HUES48 (cell line): ENCODE results near the gene UQCRHL.
A peak's percentile ranks its signal among the peaks of the same experiment; 100 is the strongest.
"Not testable (repeated sequence)": the region's sequence is repeated elsewhere in the genome, so short reads cannot be mapped to it uniquely, and the experiment has no call there.

Source experiments
- H3K27ac ChIP-seq: one replicate; pipeline ENCODE4 v1.7.0; 2013; ENCODE audit warnings: low read depth, low read length, inconsistent platforms
- H3K27me3 ChIP-seq: 2 replicates; pipeline ENCODE4 v1.6.1; 2013; ENCODE audit warnings: mild to moderate bottlenecking, low read length; ENCODE audit not compliant: control insufficient read depth, insufficient read depth
- H3K36me3 ChIP-seq: 2 replicates; pipeline ENCODE4 v1.6.1; 2013; ENCODE audit warnings: low read length; ENCODE audit not compliant: control insufficient read depth, insufficient read depth
- H3K4me1 ChIP-seq: 2 replicates; pipeline ENCODE4 v1.6.1; 2013; ENCODE audit warnings: mild to moderate bottlenecking, low read length; ENCODE audit not compliant: control insufficient read depth, insufficient read depth
- H3K4me3 ChIP-seq: 2 replicates; pipeline ENCODE4 v1.5.1; 2013; ENCODE audit warnings: mild to moderate bottlenecking, low read depth, low read length
- H3K9ac ChIP-seq: 2 replicates; pipeline ENCODE4 v1.6.1; 2013; ENCODE audit warnings: mild to moderate bottlenecking, low read depth, low read length, moderate library complexity
- H3K9me3 ChIP-seq: 2 replicates; pipeline ENCODE4 v1.6.1; 2013; ENCODE audit warnings: low read length; ENCODE audit not compliant: control insufficient read depth, insufficient read depth

The UQCRHL gene

DNA sequence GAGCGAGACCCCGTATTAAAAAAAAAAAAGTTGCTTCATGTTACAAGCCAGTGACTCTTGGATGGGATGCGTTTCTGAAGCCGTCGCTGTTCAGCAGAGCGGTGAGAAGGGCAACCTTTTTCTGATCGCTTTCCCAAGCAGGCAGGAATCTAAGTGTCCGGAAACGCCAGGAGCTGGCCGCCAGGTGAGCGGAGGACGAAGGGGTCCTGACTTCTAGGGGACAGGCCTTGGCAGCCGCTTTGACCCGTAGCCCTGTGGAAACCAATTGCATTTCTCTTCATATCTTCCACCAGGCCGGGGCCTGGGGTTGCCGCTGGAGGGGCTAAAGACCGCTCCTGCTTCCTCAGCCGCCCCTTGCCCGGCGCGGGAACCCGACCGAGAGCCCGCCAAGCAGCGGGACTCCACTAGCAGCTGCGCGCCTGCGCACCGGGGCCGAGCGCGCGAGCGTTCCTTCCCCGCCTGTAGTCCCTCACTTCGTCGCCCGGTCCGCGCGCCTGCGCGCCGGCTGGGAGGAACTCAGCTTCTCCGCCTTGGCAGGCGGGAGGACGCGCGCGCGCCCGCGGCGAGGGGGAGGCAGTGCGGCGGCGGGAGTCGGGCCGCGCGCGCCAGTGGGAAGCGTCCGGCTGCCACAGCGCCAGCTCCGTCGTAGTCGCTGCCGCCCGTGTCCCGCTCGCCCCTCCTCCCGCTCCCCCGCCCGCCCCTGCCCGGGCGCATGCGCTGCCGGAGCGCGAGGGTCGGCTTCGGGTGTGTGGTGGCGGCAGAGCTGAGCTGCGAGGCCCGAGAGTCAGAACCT lies 39.8 kb upstream of the UQCRHL start, which contains the start of gene SPEN:
TSS of gene SPEN (plus strand) at position 608 of the 793 bp plus-strand sequence. CDS start 361 bp downstream, outside the sequence.
- peak within 1 kb of the TSS; percentile 94 for H3K9ac ChIP-seq
- peak within 1 kb of the TSS; percentile 98 for H3K27ac ChIP-seq
- H3K4me3 ChIP-seq = peak within 1 kb of the TSS; percentile 99
- H3K4me1 ChIP-seq = peaks cover 21% of the 10 kb centered on the region
- H3K9me3 ChIP-seq = no peaks in the 10 kb centered on the region
- no peaks in the 10 kb centered on the region for H3K36me3 ChIP-seq
- no peaks in the 10 kb centered on the region for H3K27me3 ChIP-seq

DNA sequence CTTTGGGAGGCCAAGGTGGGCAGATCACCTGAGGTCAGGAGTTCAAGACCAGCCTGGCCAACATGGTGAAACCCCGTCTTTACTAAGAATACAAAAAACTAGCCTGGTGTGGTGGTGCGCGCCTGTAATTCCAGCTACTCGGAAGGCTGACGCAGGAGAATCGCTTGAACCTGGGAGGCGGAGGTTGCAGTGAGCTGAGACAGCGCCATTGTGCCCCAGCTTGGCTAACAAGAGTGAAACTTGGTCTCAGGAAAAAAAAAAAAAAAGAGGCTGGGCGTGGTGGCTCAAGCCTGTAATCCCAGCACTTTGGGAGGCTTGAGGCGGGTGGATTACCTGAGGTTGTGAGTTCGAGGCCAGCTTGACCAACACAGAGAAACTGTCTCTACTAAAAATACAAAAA lies 38.6 kb upstream of the UQCRHL start:
- H3K36me3 ChIP-seq, H3K9me3 ChIP-seq, H3K4me3 ChIP-seq, H3K4me1 ChIP-seq, H3K27ac ChIP-seq, H3K27me3 ChIP-seq, H3K9ac ChIP-seq: not testable (repeated sequence)

DNA sequence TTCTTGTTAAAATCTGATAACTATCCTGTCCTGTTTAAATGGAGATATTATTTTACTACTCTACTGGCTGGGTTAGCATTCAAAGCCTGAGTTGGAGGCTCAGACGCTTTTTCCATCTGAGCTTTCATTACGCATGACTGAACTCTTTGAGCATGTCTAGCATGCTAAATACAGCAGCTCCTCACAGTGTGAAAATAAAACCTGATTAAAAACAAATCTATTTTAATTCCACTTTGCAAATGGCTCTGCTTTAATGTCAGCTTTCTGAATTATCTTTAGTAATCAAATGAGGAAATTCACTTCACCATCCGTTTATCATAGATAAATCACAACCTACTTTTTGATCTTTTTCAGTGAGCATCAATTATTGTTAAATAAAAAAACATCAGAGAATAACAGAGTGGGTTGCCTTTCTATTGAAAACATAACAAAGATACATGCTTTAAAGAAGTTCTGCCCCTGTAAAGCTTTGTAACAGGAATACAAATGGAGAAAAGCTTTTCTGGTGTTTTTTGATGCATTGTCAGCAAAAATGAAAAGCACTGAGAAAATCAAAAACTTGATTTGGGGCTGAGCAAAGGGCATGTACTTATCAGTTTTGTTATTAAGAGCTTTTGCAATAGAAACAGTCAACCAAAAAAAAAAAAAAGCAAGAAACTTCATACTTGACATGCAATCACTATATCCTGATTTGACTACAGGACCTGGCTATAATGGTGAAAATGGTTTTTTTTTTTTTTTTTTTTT lies 36.5 kb upstream of the UQCRHL start:
- H3K27ac ChIP-seq = no peak overlapping the region
- H3K9ac ChIP-seq = no peak overlapping the region
- no peak overlapping the region for H3K4me3 ChIP-seq

DNA sequence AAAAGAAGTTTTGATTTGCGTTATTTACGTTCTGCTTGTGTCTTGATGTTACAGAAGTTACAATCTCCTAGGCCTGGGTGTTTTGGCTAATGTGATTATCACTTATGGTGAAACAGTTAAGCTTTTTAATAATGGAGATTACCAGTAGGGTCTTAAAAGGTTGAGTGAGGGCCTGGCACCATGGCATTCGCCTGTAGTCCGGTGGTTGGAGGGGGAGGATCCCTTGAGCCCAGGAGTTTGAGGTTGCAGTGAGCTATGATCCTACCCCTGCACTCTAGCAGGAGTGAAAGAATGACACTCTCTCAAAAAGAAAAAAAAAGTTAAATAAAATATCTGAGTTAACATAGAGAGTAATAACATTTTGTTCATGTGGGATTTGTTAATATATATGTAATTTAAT lies 31.3 kb upstream of the UQCRHL start:
- H3K4me3 ChIP-seq = no peak overlapping the region
- H3K9ac ChIP-seq = no peak overlapping the region
- peaks cover 5% of the 10 kb centered on the region; the same call in 1 of the 2 replicates for H3K4me1 ChIP-seq
- H3K27ac ChIP-seq = no peak overlapping the region
- H3K9me3 ChIP-seq = no peaks in the 10 kb centered on the region
- no peaks in the 10 kb centered on the region for H3K27me3 ChIP-seq
- H3K36me3 ChIP-seq = no peaks in the 10 kb centered on the region

More for the DNA sequence above, 36.5 kb upstream of the UQCRHL start:
- Histone ChIP-seq H3K27me3 (no peaks in the 10 kb centered on the region), H3K4me1 (no peaks in the 10 kb centered on the region), H3K36me3 (no peaks in the 10 kb centered on the region), H3K9me3 (no peaks in the 10 kb centered on the region)

DNA sequence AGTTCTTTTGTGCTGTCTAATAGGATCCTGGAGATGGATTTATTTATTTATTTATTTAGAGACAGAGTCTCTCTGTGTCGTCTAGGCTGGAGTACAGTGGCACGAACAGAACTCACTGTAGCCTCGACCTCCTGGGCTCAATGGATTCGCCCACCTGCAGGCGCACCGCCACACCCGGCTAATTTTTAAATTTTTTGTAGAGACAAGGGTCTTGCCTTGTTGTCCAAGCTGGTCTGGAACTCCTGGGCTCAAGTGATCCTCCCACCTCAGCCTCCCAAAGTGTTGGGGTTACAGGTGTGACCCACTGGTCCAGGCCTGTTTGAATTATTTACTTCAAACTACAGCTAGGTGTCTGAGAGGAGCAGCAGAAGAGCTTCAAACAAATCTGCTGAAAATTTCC lies 30.5 kb upstream of the UQCRHL start:
- no peak overlapping the region for H3K27ac ChIP-seq
- no peaks in the 10 kb centered on the region for H3K27me3 ChIP-seq
- H3K36me3 ChIP-seq = no peaks in the 10 kb centered on the region
- no peak overlapping the region for H3K9ac ChIP-seq
- H3K4me3 ChIP-seq = no peak overlapping the region
- H3K4me1 ChIP-seq = peaks cover 9% of the 10 kb centered on the region; the same call in 1 of the 2 replicates
- H3K9me3 ChIP-seq = no peaks in the 10 kb centered on the region

DNA sequence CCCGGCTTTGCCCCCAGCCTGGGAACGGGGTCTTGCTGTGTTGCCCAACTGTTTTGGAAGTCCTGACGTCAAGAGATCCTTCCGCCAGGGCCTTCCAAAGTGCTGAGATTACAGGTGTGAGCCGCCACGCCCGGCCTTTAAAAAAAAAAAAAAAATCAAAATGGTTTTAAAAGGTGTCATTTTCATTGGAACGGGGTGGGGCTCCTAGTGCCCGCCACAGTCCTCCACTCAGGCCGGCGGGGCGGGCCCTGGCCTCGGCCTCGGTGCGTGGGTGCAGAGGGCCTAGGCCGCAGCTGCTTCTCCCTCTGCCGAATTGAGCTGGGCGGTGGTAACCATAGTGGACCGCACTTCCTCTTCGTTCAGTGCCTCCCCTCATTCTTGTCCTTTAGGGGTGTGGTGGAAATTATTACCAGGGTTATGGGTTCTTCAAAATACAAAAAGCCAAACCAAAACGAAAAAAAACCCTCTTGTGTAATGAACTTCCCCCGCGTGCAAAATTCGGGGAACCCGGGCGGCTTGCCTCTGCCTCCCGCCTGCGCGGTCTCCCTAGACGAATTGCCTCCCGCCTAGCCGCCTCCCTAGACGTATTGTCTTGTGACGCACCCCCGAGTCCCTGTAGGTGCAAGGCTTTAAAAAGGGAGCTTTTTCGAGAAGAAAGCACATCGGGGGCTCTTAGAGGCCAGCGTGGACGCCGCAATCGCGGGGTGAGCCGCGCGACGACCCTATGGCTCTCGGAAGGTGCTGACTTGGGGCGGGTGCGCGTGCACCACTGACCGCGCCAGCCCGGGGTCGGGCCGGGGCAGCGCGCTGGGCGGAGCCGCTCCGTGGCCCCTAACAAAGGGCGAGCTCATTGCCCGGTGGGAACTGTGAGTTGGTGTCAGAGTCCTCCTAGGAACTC lies 29.6 kb upstream of the UQCRHL start:
- no peak overlapping the region for H3K9ac ChIP-seq
- H3K27me3 ChIP-seq = no peaks in the 10 kb centered on the region
- peaks cover 9% of the 10 kb centered on the region; the same call in 1 of the 2 replicates for H3K4me1 ChIP-seq
- no peaks in the 10 kb centered on the region for H3K9me3 ChIP-seq
- no peaks in the 10 kb centered on the region for H3K36me3 ChIP-seq
- no peak overlapping the region for H3K27ac ChIP-seq
- no peak overlapping the region for H3K4me3 ChIP-seq

DNA sequence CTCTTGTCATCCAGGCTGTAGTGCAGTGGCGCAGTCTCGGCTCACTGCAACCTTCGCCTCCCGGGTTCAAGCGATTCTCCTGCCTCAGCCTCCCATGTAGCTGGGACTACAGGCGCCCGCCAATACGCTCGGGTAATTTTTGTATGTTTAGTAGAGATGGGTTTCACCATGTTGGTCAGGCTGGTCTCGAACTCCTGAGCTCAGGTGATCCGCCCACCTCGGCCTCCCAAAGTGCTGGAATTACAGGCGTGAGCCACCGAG lies 29.0 kb upstream of the UQCRHL start:
- Histone ChIP-seq H3K27ac (peak overlapping the region; percentile 100), H3K4me3 (peak overlapping the region; percentile 87; the same call in 1 of the 2 replicates)
- H3K9ac ChIP-seq, H3K9me3 ChIP-seq, H3K36me3 ChIP-seq, H3K27me3 ChIP-seq, H3K4me1 ChIP-seq: not testable (repeated sequence)

DNA sequence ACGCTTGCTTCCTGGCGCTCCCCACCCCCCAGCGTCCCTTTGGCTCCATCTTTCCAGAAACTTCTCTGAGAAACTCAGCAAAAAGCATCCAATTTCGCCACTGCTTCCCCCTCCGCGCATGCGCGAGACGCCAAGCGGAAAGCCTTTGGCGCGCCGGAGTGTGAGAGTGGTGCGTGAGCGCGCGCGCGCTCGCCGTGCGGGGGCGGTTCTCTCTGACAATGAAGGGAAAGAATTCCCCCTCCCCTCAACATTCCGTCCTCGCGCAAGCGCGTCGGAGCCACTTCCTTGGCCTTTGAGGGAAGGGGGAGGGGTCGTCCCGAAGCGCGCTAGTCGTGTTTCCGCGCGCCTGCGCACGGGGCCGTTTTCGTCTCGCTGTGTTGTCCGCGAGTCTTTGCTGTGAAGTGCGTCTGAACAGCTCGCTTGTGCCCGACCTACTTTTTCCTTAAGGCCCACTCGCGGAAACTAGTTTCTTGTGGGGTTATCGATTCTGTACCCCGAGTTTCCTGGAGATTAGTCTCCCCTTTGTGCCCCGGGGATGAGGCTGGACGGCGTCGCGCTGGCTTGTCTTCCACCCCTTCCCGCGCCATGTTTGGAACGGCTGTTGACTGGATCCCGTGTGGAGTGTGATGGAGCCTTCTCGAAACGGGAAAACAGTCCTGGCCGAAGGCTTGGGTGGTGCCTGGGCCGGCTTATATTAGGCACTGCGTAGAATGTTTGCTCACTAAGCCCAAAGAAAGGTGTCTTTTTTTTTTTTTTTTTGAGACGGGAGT lies 28.5 kb upstream of the UQCRHL start:
- Histone ChIP-seq H3K9me3 (no peaks in the 10 kb centered on the region), H3K27ac (peak overlapping the region; percentile 100), H3K4me1 (peaks cover 9% of the 10 kb centered on the region; the same call in 1 of the 2 replicates), H3K27me3 (no peaks in the 10 kb centered on the region), H3K9ac (peak overlapping the region; percentile 98), H3K36me3 (no peaks in the 10 kb centered on the region), H3K4me3 (peak overlapping the region; percentile 87)

DNA sequence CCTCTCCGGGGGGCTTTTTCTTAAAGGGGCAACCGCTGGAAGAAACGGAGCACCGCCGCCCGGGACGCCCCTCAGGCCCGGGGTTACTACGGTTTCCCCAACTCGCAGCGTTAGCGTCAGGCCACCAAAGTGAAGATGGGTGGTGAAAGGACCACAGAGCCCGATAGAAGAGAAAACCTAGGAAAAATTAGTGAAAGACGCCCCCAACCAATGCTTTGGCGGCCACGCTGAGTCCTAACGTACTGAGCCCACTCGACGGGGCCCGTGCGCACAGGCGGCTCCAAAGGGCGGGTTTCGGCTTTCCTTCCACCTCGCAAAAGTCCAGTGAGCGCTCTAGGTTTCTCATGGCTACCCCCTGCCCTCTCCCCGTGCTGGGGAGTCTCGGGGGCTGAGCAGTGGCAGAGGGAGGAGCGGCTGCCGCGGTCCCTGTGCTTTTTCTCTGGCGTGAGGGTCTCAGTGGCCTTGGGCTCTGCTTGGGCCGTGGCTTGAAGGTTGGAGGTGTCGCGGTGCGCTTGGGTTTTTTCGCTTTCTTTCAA lies 27.8 kb upstream of the UQCRHL start:
- Histone ChIP-seq H3K27ac (peak overlapping the region; percentile 100), H3K4me1 (peaks cover 16% of the 10 kb centered on the region), H3K4me3 (peak overlapping the region; percentile 87), H3K9ac (peak overlapping the region; percentile 98), H3K36me3 (no peaks in the 10 kb centered on the region), H3K27me3 (no peaks in the 10 kb centered on the region), H3K9me3 (no peaks in the 10 kb centered on the region)
